ENCODE measurements around the gene CCNB2. TPM values are rescaled to one million over a fixed set of nuclear protein-coding genes. Genes with fewer than 3 reads are reported as not detected.
"Not testable (repeated sequence)": the region's sequence is repeated elsewhere in the genome, so short reads cannot be mapped to it uniquely, and the experiment has no call there.

The CCNB2 gene
- polyA plus RNA-seq, 1 donor from 2014 or later: 4.4 TPM

- H3K36me3 ChIP-seq (ENCODE audit: insufficient read depth, low read length): no peaks in the 10 kb centered on the region
- no peaks in the 10 kb centered on the region for H3F3A ChIP-seq (ENCODE audit: insufficient read depth, low read length, poor library complexity, severe bottlenecking)
- no peaks in the 10 kb centered on the region for H3K9me3 ChIP-seq (ENCODE audit: low read length)
- no peaks in the 10 kb centered on the region for H4K20me1 ChIP-seq (ENCODE audit: insufficient read depth)
- no peak overlapping the region for H3K4me2 ChIP-seq (ENCODE audit: low read length)
- TF ChIP-seq SMC3 (conservative IDR thresholded peaks at IDR 0.05; ENCODE audit: poor library complexity): no peak
- no peak for TF ChIP-seq CTCF (IDR thresholded peaks at IDR 0.05; ENCODE audit: poor library complexity, severe bottlenecking)
- no peak for TF ChIP-seq TAF1 (IDR thresholded peaks at IDR 0.05; ENCODE audit: low read depth)
- no peak for TF ChIP-seq RAD21 (conservative IDR thresholded peaks at IDR 0.05)
- TF ChIP-seq POLR2AphosphoS5 (IDR thresholded peaks at IDR 0.05): no peak
- TF ChIP-seq EP300 (conservative IDR thresholded peaks at IDR 0.05; ENCODE audit: poor library complexity, severe bottlenecking): no peak
- TF ChIP-seq, protein P1, sequence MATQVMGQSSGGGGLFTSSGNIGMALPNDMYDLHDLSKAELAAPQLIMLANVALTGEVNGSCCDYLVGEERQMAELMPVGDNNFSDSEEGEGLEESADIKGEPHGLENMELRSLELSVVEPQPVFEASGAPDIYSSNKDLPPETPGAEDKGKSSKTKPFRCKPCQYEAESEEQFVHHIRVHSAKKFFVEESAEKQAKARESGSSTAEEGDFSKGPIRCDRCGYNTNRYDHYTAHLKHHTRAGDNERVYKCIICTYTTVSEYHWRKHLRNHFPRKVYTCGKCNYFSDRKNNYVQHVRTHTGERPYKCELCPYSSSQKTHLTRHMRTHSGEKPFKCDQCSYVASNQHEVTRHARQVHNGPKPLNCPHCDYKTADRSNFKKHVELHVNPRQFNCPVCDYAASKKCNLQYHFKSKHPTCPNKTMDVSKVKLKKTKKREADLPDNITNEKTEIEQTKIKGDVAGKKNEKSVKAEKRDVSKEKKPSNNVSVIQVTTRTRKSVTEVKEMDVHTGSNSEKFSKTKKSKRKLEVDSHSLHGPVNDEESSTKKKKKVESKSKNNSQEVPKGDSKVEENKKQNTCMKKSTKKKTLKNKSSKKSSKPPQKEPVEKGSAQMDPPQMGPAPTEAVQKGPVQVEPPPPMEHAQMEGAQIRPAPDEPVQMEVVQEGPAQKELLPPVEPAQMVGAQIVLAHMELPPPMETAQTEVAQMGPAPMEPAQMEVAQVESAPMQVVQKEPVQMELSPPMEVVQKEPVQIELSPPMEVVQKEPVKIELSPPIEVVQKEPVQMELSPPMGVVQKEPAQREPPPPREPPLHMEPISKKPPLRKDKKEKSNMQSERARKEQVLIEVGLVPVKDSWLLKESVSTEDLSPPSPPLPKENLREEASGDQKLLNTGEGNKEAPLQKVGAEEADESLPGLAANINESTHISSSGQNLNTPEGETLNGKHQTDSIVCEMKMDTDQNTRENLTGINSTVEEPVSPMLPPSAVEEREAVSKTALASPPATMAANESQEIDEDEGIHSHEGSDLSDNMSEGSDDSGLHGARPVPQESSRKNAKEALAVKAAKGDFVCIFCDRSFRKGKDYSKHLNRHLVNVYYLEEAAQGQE (IDR thresholded peaks at IDR 0.05; ENCODE audit: borderline replicate concordance): no peak
- TF ChIP-seq EZH2 (IDR thresholded peaks at IDR 0.05; ENCODE audit: borderline replicate concordance, insufficient read depth, low read length, poor library complexity, severe bottlenecking): no peak
- TF ChIP-seq MXI1 (conservative IDR thresholded peaks at IDR 0.05; ENCODE audit: poor library complexity, severe bottlenecking): no peak
- H3K27ac ChIP-seq (ENCODE audit: low read length): no peak overlapping the region
- no peak overlapping the region for H3K9ac ChIP-seq (ENCODE audit: low read length)
- H3K9me2 ChIP-seq (ENCODE audit: insufficient read depth, low read length): no peaks in the 10 kb centered on the region
- H3K4me3 ChIP-seq (ENCODE audit: low read length): no peak overlapping the region
- H3K27me3 ChIP-seq (ENCODE audit: insufficient read depth, low read depth, low read length): no peaks in the 10 kb centered on the region
- no peak overlapping the region for H2AFZ ChIP-seq (ENCODE audit: low read depth, low read length)
- H3K79me2 ChIP-seq (replicated peaks; ENCODE audit: insufficient read depth, low read length): no peaks in the 10 kb centered on the region
These were observed 54.3 kb downstream of the CCNB2 start for GRCh38 chr15:59159210-59159609.

DNA sequence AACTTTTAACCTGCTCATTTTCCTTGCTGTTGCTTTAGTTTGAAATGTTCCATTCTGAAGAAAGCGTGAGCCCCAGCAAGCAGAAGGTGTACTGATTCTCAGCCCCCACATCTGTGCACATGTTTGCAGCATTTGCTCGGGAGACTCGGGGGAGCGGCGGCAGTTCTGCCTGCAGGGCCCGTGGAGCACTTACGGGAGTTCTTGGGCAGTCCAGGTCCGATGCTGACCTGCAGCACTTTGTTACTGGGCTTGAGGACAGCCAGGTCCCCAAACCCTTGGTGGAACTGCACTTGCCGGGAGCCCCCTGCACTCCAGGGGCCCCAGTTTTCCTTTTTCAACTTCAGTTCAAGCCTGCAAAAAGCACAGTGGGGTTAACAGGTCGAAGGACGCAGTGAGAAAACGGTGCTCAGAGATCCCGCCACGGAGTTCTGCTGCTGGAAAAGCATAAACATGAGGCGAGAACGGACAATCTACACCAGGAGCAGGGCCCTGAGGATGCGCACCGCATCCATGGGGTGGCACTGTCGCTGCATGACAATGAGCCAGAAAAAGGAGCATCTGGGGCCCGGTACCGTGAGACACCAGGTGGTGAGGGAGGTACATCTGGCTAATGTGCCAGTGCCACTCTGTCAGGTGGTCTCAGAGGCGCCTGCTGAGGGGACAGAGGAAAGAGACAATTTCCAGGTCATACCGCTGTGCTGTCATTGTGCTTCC is 56.1 kb downstream of the CCNB2 start:
- H3K9ac ChIP-seq (ENCODE audit: low read length): no peak overlapping the region
- no peaks in the 10 kb centered on the region for H3K36me3 ChIP-seq (ENCODE audit: insufficient read depth, low read length)
- H3K4me2 ChIP-seq (ENCODE audit: low read length): no peak overlapping the region
- H3K79me2 ChIP-seq (replicated peaks; ENCODE audit: insufficient read depth, low read length): no peaks in the 10 kb centered on the region
- no peaks in the 10 kb centered on the region for H4K20me1 ChIP-seq (ENCODE audit: insufficient read depth)
- no peaks in the 10 kb centered on the region for H3K9me3 ChIP-seq (ENCODE audit: low read length)
- no peak overlapping the region for H3K4me3 ChIP-seq (ENCODE audit: low read length)
- no peaks in the 10 kb centered on the region for H3K9me2 ChIP-seq (ENCODE audit: insufficient read depth, low read length)
- H3K27me3 ChIP-seq (ENCODE audit: insufficient read depth, low read depth, low read length): no peaks in the 10 kb centered on the region
- peak; percentile 71 for TF ChIP-seq SMC3 (conservative IDR thresholded peaks at IDR 0.05; ENCODE audit: poor library complexity)
- peak; percentile 57 for TF ChIP-seq CTCF (IDR thresholded peaks at IDR 0.05; ENCODE audit: poor library complexity, severe bottlenecking)
- TF ChIP-seq TAF1 (IDR thresholded peaks at IDR 0.05; ENCODE audit: low read depth): no peak
- TF ChIP-seq EZH2 (IDR thresholded peaks at IDR 0.05; ENCODE audit: borderline replicate concordance, insufficient read depth, low read length, poor library complexity, severe bottlenecking): no peak
- no peak for TF ChIP-seq MXI1 (conservative IDR thresholded peaks at IDR 0.05; ENCODE audit: poor library complexity, severe bottlenecking)
- no peak for TF ChIP-seq EP300 (conservative IDR thresholded peaks at IDR 0.05; ENCODE audit: poor library complexity, severe bottlenecking)
- TF ChIP-seq POLR2AphosphoS5 (IDR thresholded peaks at IDR 0.05): no peak
- TF ChIP-seq, protein P1 (IDR thresholded peaks at IDR 0.05; ENCODE audit: borderline replicate concordance): no peak
- TF ChIP-seq RAD21 (conservative IDR thresholded peaks at IDR 0.05): peak; percentile 65
- H3F3A ChIP-seq (ENCODE audit: insufficient read depth, low read length, poor library complexity, severe bottlenecking): no peaks in the 10 kb centered on the region
- H2AFZ ChIP-seq (ENCODE audit: low read depth, low read length): no peak overlapping the region
- no peak overlapping the region for H3K27ac ChIP-seq (ENCODE audit: low read length)

- not testable (repeated sequence) for H3K9ac ChIP-seq (ENCODE audit: low read length); H4K20me1 ChIP-seq (ENCODE audit: insufficient read depth); H3K4me2 ChIP-seq (ENCODE audit: low read length); H3K79me2 ChIP-seq (replicated peaks; ENCODE audit: insufficient read depth, low read length); H3K4me3 ChIP-seq (ENCODE audit: low read length); H3K9me3 ChIP-seq (ENCODE audit: low read length); H3K27ac ChIP-seq (ENCODE audit: low read length); H3K36me3 ChIP-seq (ENCODE audit: insufficient read depth, low read length); H2AFZ ChIP-seq (ENCODE audit: low read depth, low read length); H3F3A ChIP-seq (ENCODE audit: insufficient read depth, low read length, poor library complexity, severe bottlenecking); H3K9me2 ChIP-seq (ENCODE audit: insufficient read depth, low read length); H3K27me3 ChIP-seq (ENCODE audit: insufficient read depth, low read depth, low read length)
These were observed 57.1 kb downstream of the CCNB2 start for GRCh38 chr15:59162080-59162479.

All from neural cell (in vitro differentiated cells).